Activated gamma-delta T cell (primary cell): ENCODE results near the gene PEMT.

ENCODE experiments used
- DNase-seq: peaks from one replicate; lab custom pipeline; 2025; lab: John Stamatoyannopoulos, UW

Gene PEMT

DNA sequence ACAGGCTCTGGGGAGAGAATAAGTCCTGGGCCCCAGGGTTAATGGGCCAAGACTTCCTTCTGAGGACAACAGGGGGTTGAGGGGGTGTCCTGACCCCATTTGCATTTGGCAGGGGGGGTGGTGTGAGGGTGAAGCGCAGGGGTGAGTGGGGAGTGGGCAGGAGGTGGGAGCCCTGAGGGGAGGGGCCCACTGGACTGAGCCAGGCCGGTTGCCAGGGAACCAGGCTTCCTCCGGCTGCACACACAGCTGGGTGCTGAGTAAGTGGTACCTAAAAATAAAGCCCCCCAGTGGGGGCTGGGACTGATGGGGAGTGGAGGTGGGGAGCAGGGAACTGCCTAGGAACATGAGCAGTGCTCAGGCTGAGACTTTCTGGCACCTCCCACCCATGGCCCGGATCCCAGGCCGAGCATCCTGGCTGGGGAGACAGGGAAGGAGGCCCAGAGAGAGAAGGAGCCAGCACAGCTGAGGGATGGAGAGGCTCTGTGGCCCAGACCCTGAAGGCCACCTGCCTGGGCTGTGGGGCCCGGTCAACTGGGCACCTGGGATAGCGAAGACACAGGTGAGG, 87.9 kb downstream of the PEMT start:
- DNase-seq: no peak

DNA sequence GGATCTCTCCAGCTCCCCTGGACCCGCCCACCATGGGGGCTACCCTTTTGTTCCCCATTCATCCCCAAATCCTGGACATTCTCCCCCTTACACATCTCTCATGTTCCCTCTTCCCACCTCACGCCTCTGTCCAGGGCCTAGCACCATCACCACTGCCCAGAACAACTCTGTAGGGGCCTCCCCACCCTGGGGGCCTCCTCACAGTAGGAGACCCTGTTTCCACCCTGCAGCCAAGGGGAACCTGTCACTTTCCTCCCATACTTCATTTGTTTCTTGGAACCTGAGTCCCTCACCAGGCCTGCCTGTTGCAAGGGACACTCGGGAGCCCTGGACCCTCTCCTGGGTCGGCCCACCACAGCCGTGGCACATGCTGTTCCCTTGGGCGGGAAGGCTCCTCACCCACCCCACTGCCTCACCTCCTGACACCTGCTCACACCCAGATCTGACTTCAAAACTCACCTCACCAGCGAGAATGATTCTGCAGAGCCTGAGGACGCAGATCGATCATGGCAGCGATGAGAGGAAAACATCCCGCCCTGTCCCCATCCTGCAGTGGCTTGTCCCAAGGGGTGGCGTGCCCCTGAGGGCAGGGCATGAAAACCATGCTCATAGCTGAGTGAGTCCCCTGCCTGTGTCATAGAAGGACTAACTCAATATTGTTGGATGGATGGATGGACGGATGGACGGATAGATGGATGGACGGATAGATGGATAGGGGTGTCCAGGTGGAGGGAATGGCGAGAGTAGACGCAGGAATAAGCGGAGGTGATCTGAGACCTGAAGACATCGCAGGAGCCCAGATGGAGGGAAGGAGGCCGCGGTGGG, 88.6 kb downstream of the PEMT start:
- DNase-seq: no peak

DNA sequence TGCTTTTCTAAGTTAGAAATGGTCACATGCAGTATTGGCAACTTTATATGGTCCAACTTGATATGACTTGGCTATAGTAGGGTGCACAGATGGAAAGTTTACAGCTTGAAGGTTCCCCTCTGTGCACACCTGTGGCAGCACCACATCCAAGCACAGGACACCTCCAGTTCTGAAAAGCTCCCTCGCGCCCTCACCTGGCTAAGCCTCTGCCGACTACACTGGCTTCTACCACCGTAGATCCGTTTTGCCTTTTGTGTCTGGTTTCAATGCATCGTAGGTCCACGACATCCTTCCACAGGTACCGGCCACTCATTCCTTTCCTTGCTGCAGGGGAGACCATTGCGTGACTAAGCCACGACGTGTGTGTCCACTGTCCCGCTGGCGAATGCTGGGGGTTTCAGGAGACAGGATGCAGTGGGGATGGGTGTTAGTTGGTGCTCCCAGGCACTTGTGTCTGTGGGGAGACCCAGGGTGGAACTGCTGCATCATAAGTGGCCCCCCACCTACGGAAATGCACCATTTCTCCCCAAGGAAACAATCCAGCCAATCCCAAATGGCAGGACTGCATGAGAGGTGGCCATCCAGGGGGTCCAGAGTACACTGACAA, 90.4 kb downstream of the PEMT start:
- no peak for DNase-seq

DNA sequence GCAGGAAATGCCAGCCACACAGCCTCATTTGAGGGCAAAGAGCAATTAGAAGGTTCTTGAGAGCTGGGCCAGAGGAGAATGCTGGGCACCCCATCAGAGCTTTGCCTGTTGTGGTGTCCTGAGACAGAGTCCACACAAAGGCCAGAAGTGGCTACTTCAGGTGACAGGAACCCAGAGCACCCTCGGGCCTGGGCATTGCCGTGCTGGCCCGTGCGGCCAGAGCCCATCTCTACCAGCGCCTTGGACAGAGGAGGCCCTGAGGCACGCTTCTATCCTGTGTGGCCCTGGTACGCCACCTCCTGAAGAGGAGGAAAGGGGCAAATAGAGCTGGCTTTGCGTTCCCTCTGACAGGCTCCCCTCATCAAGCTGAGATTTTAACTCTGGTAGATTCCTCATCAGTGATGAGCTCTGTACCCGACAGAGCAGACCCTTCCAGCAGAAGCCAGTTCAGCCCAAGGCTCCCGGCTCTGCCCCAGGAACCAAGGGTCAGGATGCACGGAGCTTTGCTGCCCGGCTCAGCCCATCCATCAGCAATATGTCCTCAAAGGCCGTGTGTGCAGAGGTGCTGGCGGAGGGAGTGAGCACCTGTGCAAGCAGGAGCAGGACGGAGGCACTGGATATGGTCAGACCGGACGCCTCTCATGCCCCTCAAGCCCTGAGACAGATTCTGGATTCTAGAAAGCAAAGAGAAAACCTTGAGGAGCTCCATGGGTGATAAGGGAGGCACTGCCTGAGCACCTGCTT, 91.9 kb downstream of the PEMT start:
- no peak for DNase-seq

DNA sequence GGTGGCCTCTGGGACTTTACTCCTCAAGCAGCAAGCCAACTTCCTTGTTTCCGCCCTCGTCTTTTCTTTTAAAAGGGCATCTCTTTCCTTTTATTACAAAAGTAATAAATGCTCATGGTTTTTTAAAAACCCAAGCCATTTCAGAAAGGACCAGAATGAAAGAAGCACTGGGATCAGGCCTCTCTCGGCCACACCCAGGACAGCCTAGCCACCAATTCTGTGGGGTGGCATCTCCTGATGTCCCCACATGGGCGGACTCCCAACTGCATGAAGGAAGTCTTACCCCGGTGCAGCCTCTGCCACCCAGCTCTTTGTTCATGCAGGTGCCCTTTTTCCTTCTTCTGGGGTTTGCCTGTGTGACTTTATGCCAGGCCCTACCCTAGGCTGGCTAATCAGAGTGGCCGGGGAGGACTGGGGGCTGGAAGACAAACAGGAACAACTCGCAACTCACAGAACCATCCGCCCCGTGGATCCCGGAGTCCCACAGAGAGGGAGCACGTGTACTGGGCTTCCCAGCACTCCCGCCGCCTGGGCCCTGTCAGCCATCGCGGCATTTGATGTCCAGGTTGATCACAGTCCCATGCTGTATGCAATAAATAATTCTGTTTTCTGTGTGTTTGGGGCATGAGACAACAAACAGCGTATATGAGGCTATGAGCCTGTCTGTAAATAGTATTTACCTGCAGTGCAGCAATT, 92.8 kb downstream of the PEMT start:
- no peak for DNase-seq

DNA sequence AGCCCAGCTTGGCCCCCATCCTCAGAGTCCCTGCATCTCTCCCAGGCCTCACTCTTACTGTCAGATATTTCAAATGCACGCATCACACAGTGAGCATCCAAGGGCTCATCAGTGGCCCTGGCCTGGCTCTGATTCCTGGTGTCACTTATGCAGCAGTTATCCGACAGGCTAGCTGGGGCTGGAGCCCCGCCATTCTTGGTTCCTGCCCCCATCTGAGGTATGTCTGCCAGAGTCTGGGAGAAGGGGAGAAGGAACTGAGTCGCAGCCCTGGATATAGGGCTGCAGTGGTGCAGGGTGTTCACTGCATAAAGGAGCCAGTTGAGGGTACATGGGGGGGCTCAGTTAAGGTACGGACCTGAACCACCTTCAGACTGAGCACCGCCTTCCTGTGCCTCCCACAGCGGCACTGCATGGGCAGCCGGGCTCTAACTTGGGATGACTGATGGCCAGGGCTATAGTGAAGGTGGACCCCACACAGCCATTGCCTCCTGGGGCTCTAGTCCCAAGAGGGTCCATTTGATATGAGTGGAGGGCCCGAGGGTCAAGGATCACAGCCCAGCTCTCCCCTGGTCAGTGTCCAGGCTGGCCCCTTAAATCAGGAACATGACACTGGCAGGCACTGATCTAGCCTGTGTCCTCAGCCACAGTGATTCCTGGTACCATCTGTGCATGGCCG, 93.5 kb downstream of the PEMT start:
- no peak for DNase-seq

DNA sequence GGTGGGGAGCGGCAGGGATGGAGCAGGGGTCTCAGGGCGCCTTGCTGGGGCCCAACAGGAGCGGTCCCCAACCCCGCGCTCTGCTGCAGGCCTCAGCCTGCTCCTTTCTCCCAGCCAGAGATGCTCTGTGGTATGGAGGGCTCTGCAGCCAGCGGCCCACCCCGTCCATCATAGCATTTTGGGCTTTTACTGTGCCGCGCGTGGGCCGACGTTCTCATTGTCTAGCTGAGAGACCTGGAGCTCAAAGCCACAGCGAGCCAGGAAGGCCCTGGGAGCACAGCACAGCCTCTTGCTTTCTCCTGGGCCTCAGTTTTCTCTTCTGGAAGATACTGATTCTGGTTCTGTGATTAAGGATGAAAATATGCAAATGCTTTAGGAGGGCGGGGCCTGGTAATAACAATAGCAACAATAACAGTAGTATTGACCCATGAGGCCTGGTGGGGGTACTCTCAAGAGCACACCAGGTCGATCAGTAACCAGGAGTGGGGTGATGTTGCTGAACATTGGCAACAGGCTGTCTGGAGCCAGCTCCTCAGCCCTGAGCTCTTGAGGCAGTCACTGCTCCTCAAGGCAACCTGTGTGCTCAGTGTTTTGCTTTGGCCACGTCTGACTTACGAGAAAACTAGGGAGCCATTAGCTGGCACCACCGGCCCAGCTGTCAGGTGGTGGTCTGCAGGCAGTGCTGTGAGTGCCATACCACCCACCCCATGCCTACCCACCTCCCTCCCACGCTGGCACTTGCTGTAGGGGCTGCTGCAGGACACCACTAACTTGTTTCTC, 94.3 kb downstream of the PEMT start:
- no peak for DNase-seq

DNA sequence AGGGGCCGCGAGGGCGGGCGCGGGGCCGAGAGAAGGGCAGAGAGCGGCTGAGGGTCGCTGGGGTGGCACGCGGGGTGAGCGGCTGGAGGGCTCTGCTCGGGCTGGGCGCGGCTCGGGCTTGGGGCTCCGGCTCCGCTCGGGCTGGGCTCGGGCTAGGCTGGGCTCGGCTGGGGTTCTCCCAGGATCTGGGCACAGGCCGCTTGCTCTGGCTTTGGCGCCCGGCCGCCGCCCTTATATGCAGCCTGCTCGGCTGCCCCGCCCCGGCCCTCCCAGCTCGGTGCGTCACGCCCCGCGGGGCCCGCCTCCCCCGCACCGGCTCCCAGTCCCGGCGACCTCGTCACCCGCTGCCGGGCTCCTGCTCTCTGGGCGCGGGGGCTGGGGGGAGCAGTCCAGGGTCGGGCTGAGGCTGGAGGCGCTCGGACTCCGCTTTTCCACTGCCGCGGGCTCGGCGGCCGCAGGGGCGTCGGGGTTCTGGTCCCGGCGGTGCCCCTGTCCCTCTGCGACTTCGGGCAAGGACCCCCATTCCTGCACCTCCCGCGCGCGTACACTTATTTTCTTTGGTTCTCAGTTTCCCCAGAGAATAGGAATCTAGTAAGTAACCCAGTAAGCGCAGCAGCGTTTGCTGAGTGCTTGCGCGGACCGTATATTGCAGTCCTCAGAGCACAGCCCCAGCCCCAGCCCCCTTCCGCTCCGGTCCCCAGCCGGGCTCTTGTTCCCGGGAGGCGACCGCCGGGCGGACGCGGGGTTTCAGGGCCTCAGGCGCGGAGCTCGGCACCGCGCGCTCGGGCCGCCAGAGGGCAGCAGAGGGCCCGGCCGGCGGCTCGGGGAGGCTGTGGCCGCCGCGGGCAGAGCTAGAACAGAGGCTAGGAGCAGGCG, 95.1 kb downstream of the PEMT start, which contains the start of gene RASD1:
TSS of gene RASD1 (minus strand) at position 207 of the 876 bp plus-strand sequence. CDS start 214 bp downstream, outside the sequence.
- peak; percentile 70 for DNase-seq

DNA sequence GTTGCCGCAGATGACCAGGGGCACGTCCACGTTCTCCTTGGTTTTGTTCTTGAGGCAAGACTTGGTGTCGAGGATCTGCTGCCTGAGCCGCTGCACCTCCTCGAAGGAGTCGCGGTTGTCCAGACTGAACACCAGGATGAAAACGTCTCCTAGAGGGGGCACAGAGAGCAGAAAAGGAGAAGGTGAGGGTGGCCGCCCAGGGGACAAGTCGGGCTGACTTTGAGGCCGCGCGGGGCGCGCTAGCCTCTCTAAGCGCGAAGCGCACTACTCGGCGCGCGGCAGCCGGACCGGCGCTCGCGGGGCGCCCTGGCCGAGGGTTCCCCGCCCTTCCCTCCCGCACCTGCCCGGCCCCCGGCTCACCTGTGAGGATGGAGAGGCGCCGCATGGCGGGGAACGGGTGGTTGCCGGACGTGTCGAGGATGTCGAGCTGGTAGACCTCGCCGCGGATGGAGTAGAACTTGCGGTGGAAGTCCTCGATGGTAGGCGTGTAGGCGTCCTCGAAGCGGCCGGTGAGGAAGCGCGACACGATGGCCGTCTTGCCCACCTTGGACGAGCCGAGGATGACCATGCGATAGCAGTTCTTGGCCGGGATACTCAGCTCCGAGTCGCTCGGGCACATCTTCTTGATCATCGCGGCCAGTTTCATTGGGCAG, 95.8 kb downstream of the PEMT start:
- no peak for DNase-seq

DNA sequence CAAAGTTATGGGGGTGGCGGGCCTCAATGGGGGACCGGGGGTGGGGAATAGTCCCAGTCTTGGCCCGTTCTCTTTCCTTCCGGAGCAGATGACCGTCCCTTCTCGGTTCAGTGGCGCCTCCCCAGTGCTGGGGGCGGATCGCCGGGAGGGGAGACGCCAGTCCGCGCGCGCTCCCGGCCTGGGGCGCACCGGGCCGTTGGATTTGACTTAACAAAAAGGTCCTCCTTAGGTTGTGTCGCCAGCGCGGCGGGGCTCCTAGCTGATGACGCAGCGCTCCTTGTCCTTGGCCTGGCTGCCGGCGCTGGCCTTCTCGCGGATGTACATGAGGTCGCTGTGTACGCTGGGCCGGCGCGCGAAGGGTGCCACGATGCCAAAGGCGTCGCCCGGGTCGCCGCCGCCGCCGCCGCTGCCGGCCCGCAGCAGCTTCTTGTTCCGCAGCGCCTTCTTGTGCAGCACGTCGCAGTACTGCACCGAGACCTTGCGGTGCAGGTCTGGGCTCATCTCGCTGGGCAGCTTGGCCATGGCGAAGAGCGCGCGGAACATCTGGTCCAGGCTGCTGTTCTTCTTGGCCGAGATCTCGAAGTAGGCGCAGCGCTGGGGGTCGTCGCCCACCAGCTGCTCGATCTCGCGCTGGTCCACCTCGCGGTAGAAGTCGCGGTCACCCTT, 96.5 kb downstream of the PEMT start:
- no peak for DNase-seq

DNA sequence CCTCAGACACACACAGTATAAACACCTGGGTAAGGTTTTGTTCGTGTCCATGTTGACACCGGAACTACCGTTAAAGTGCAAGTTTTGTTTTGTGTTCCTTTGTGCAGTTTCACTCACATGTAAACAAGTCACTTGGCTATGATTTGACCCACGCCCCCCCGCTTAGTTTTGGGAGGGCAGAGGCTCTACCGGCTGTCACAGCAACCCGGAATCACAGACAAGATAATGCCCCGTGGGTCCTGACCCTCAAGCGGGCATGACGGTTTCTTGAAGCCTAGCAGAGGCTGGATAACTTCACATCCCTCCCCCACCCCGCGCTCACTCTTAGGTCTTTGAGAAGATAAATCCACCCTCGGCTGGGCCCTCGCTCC, 97.0 kb downstream of the PEMT start:
- no peak for DNase-seq

DNA sequence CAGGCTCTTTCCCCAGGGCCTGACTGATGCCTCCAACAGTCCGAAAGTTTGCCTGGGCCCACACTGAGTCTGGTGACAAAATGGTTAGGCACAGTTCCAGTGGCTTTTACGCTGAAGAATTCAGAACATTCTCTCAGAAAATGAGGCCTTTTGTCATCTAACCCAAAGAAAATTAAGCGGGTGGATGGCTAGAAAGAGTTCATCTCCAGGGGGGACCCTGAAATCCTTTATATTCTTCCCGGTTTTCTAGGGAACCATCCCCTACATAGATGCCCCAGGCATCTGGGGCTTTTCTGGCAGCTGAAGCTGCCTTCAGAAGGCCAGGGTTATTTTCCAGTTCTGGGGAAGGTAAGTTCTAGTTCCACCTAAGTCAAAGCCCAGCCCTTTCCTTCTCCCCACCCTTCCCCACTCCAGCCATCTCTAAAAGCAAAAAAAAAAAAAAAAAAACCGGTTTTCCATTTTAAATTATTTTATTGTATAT, 97.5 kb downstream of the PEMT start:
- DNase-seq: no peak

DNA sequence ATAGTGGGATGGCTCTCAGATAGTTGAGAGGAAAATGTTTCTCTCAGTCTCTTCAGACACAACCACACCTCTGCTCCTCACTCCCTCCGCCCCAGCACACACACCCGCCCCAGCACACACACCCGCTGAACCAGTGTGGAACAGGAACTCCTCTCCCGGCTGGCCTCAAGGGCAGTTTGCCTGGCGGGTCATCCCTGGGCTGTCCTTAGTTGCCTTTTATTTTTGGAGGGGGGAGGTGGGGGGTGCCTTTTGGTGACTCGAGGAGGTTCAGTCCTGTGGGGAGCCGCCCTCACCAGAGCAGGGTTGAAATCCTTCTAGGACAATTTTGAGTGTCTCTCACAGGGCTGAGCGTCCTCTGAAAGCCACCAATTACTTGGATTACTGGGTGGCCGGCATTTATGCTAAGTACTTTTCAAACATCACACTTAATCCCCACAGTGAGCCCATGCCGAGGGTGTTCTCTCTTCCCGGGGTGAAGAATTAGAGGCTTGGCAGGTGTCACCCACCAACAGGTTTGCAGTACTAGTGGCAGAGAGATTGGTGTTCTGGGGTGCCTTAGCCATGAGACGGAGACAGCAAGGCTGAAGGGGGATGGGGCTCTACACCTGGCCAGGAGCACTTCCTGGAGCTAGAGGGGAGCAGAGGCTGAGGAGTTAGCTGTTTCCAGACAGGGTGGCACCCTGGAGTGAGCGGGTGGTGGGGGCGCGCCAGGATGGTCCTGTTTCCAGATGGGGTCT, 98.1 kb downstream of the PEMT start:
- no peak for DNase-seq

DNA sequence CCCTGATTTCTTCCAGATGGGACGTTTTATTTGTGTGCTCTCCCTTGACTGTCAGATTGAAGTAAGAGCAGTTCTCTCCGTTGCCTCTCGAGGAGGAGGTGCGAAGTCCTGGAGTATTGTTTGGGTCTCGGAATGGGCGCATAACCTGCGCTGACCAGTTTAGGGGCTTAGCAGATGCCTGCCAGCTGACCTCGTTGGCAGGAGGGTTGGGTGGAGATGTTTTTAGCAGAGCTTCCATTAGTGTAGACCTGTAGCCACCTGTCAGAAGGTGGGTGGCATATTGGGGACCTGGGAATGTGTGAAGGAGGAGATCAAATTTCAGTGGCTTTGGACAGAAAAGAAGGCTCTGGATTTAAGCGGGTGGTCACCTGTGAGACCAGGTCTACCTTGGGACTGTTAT, 98.9 kb downstream of the PEMT start:
- DNase-seq: no peak

DNA sequence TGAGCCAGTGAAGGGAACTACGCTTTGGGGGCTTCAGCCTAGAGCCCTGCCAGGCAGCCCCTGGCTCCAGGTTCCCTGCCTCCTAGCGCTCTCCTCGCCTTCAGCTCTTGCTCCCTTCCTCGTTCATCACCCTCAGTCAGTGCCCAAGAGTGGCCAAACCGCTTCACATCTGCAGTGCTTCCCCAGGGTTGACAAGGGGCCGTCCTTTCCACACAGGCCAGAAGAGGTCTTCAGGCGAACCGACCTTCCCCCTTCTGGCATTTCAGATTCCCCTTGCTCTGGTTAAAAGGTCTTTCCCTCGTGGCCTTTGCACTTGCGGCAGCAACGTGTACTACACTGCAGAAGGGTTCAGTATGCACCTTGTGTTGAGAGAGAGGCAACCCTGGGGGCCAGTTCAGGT, 99.4 kb downstream of the PEMT start:
- DNase-seq: no peak

DNA sequence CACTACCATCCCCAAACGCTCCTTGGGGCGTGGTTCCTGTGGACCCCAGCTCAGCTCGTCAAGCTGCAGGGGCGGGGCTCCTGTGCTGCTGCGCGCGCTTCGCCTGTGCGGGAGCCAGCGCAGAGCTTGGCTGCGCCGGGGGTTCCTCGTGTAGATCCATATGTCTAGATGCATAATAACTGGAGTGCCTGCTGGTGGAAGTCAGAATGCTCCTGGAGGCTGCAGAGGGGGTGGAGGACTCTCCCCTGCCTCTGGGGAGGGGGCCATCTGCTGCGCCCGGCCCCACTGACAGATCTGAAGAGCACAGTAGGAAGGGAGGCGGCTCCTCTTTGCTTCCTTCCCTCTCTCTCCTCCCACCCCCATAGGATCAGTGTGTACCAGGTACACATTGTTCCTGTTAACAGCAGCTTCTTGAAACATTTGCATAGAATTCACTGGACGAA, 99.9 kb downstream of the PEMT start:
- no peak for DNase-seq

DNA sequence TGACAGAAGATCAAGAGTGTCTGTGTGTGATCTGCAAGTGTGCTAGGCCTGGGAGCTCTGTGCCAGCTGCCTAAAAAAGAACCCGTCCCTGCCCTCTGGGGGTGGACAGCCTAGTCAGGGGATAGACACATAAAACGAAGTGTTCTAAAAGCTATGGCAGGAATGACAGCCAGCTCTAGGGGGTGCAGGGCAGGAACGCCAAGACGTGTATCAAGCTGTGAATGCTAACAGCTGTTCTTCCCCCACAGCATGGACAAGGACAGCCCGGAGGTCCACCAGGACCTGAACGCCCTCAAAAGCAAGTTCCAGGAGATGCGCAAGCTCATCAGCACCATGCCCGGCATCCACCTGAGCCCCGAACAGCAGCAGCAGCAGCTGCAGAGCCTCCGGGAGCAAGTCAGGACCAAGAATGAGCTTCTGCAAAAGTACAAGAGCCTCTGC, 100.5 kb downstream of the PEMT start:
- DNase-seq: no peak
